ENCODE data around the gene PROM2.

PROM2 gene

DNA sequence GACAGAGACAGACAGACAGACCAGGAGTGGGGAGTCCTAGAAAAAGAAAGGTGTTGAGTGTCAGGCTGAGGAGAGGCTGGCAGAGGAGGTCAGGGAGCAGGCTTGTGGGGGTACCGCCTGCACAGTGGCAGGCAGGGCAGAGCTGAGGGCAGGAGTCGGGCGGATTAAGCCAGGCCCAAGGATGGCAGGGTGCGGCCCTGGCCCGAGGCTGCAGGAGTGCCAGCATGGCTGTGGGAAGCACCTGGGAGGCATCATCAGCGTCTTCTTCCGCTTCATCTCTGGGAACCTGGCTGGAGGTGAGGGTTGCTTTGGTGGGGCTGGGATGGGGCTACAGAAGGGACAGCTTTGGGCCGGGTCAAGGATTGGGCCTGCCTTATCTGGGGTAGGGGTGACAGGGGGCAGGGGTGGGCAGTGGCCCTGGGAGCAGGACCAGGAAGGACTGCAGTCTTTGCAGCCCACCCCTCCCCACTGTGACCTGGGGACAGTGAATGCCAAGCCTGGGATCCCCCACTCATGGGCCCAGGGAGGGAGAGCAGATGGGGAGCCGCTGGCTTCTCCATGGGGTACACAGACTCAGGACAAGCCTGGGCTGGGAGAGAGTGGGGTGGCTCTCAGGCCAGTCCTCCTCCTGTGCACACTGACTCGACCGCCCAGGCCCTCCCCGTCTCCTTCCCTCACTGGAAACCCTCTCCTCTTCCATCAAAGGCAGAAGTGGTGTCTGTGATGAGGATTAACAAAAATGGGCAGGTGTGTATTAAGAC is 43.6 kb downstream of the PROM2 start:
- Histone ChIP-seq H3K4me3 (replicated peaks; ENCODE audit: low read depth, low read length) (no peak overlapping the region), H3K36me3 (ENCODE audit: control insufficient read depth, insufficient read depth, low read length) (no peaks in the 10 kb centered on the region), H3K27me3 (replicated peaks; ENCODE audit: control insufficient read depth, insufficient read depth, low read length) (no peaks in the 10 kb centered on the region; the same call in 1 of the 2 replicates)
- DNase-seq (ENCODE audit: extremely low read depth, insufficient read length), result no peak
- TF ChIP-seq, protein P1, sequence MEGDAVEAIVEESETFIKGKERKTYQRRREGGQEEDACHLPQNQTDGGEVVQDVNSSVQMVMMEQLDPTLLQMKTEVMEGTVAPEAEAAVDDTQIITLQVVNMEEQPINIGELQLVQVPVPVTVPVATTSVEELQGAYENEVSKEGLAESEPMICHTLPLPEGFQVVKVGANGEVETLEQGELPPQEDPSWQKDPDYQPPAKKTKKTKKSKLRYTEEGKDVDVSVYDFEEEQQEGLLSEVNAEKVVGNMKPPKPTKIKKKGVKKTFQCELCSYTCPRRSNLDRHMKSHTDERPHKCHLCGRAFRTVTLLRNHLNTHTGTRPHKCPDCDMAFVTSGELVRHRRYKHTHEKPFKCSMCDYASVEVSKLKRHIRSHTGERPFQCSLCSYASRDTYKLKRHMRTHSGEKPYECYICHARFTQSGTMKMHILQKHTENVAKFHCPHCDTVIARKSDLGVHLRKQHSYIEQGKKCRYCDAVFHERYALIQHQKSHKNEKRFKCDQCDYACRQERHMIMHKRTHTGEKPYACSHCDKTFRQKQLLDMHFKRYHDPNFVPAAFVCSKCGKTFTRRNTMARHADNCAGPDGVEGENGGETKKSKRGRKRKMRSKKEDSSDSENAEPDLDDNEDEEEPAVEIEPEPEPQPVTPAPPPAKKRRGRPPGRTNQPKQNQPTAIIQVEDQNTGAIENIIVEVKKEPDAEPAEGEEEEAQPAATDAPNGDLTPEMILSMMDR (IDR thresholded peaks at IDR 0.05; ENCODE audit: insufficient read depth, low read length, poor library complexity, severe bottlenecking), result no peak

DNA sequence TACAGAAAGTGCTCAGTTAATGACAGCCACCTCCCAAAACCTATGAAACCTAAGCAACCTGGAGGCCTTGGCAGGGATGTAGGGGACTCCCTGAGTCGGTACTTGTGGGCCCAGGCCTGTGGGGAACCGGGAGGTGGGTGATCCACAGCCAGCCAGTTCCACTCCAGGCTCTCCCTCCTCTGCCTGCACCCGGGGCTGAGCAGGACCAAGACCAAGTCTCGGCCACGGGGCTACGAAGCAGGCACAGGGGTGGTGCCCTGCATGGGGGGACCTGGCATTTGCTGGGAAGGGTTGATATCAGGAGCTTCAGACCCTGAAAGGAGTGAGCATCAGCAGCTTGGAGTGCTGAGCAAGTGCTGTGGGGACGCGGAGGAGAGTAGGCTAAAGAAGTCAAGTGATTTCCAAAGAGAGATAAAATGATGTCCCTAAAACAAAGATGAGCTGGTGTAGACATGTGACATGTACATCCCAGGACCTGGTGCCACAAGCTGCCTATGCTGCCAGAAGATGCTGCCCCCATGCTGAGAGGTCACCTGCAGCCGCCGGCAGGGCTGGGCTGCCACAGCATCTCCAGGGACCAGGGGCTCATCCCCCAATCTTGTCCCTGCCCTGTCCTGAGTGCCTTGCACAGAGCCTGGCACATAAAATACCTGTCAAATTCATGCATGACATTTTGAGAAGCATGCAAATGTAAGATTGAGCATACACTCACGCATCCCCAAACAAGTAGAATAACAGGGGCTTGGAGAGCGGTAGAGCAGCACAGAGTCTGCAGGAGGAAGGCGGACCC is 44.4 kb downstream of the PROM2 start:
- no peaks in the 10 kb centered on the region for H3K36me3 ChIP-seq (ENCODE audit: control insufficient read depth, insufficient read depth, low read length)
- TF ChIP-seq, protein P1 (IDR thresholded peaks at IDR 0.05; ENCODE audit: insufficient read depth, low read length, poor library complexity, severe bottlenecking), result no peak
- DNase-seq (ENCODE audit: extremely low read depth, insufficient read length), result no peak
- no peaks in the 10 kb centered on the region; the same call in 1 of the 2 replicates for H3K27me3 ChIP-seq (replicated peaks; ENCODE audit: control insufficient read depth, insufficient read depth, low read length)
- no peak overlapping the region for H3K4me3 ChIP-seq (replicated peaks; ENCODE audit: low read depth, low read length)

- DNase-seq (ENCODE audit: extremely low read depth, insufficient read length), result no peak
- Histone ChIP-seq H3K4me3 (replicated peaks; ENCODE audit: low read depth, low read length) (no peak overlapping the region), H3K36me3 (ENCODE audit: control insufficient read depth, insufficient read depth, low read length) (no peaks in the 10 kb centered on the region), H3K27me3 (replicated peaks; ENCODE audit: control insufficient read depth, insufficient read depth, low read length) (no peaks in the 10 kb centered on the region; the same call in 1 of the 2 replicates)
- TF ChIP-seq, protein P1 (IDR thresholded peaks at IDR 0.05; ENCODE audit: insufficient read depth, low read length, poor library complexity, severe bottlenecking), result no peak
These were observed 45.5 kb downstream of the PROM2 start for GRCh38 chr2:95319481-95320343.

DNA sequence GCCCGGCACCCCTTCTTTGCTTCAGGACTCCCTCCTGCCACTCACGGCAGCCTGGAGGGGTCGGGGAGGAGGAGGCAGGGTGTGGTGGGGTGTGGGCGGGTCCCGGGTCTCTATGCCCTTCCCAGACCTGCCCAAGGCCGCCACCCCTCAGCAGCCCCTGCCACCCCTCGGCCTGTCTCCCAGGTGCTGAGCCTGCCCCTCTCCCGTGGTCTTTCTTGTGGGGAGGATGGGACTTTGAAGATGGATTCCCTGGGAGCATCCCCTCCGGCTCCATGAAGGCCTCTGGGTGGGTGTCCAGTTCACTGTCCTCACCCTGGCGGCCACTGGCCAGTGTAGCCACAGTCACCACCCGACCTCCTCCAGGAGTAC is 46.1 kb downstream of the PROM2 start:
- TF ChIP-seq, protein P1 (IDR thresholded peaks at IDR 0.05; ENCODE audit: insufficient read depth, low read length, poor library complexity, severe bottlenecking), result no peak
- Histone ChIP-seq H3K27me3 (replicated peaks; ENCODE audit: control insufficient read depth, insufficient read depth, low read length) (no peaks in the 10 kb centered on the region; the same call in 1 of the 2 replicates), H3K36me3 (ENCODE audit: control insufficient read depth, insufficient read depth, low read length) (no peaks in the 10 kb centered on the region), H3K4me3 (replicated peaks; ENCODE audit: low read depth, low read length) (no peak overlapping the region)
- no peak for DNase-seq (ENCODE audit: extremely low read depth, insufficient read length)

- no peak for DNase-seq (ENCODE audit: extremely low read depth, insufficient read length)
- H3K36me3 ChIP-seq (ENCODE audit: control insufficient read depth, insufficient read depth, low read length), result no peaks in the 10 kb centered on the region
- no peak overlapping the region for H3K4me3 ChIP-seq (replicated peaks; ENCODE audit: low read depth, low read length)
- TF ChIP-seq, protein P1 (IDR thresholded peaks at IDR 0.05; ENCODE audit: insufficient read depth, low read length, poor library complexity, severe bottlenecking), result no peak
- H3K27me3 ChIP-seq (replicated peaks; ENCODE audit: control insufficient read depth, insufficient read depth, low read length), result no peaks in the 10 kb centered on the region; the same call in 1 of the 2 replicates
These were observed 46.9 kb downstream of the PROM2 start for GRCh38 chr2:95320986-95321767.
